ENCODE measurements around the gene CD86. TPM values are rescaled to one million over a fixed set of nuclear protein-coding genes. Genes with fewer than 3 reads are reported as not detected.

The CD86 gene
- total RNA-seq, 1 donor from 2014 or later = 1.2 TPM

- no peak for DNase-seq (ENCODE audit: low spot score in 2 of 2)
- no peak for FAIRE-seq
These were observed 30.5 kb downstream of the CD86 start for GRCh38 chr3:122085673-122086072.

GRCh38 chr3:122088531-122088930, 33.4 kb downstream of the CD86 start:
- no peak for FAIRE-seq

GRCh38 chr3:122091602-122092295, 36.6 kb downstream of the CD86 start:
- DNase-seq (ENCODE audit: low spot score in 2 of 2) (no peak), FAIRE-seq (no peak)

More at GRCh38 chr3:122088531-122088930, 33.4 kb downstream of the CD86 start:
- DNase-seq (ENCODE audit: low spot score in 2 of 2) = no peak

- DNase-seq (ENCODE audit: low spot score in 2 of 2) = no peak
- FAIRE-seq = no peak
These were observed 37.5 kb downstream of the CD86 start for GRCh38 chr3:122092460-122093165.

- DNase-seq (ENCODE audit: low spot score in 2 of 2) (no peak), FAIRE-seq (no peak)
These were observed 39.0 kb downstream of the CD86 start for GRCh38 chr3:122094125-122094524.

- FAIRE-seq = no peak
- DNase-seq (ENCODE audit: low spot score in 2 of 2) = no peak
These were observed 39.5 kb downstream of the CD86 start for GRCh38 chr3:122094693-122095092.

- DNase-seq (ENCODE audit: low spot score in 2 of 2) (no peak), FAIRE-seq (no peak)
These were observed 42.0 kb downstream of the CD86 start for GRCh38 chr3:122097141-122097540.

- FAIRE-seq (no peak), DNase-seq (ENCODE audit: low spot score in 2 of 2) (no peak)
These were observed 43.4 kb downstream of the CD86 start for GRCh38 chr3:122098611-122099010.

GRCh38 chr3:122099255-122099654, 44.1 kb downstream of the CD86 start:
- DNase-seq (ENCODE audit: low spot score in 2 of 2) = no peak
- no peak for FAIRE-seq

- DNase-seq (ENCODE audit: low spot score in 2 of 2) (no peak), FAIRE-seq (no peak)
These were observed 44.9 kb downstream of the CD86 start for GRCh38 chr3:122100083-122100482.

GRCh38 chr3:122100591-122101463, 45.7 kb downstream of the CD86 start:
- DNase-seq (ENCODE audit: low spot score in 2 of 2) = no peak
- no peak for FAIRE-seq

GRCh38 chr3:122101646-122102045, 46.5 kb downstream of the CD86 start:
- no peak for DNase-seq (ENCODE audit: low spot score in 2 of 2)
- FAIRE-seq = no peak

- FAIRE-seq (no peak), DNase-seq (ENCODE audit: low spot score in 2 of 2) (no peak)
These were observed 47.2 kb downstream of the CD86 start for GRCh38 chr3:122102191-122102935.

GRCh38 chr3:122103821-122104514, 48.8 kb downstream of the CD86 start:
- no peak for FAIRE-seq
- DNase-seq (ENCODE audit: low spot score in 2 of 2) = no peak

GRCh38 chr3:122104515-122105194, 49.5 kb downstream of the CD86 start:
- FAIRE-seq (no peak), DNase-seq (ENCODE audit: low spot score in 2 of 2) (no peak)

- no peak for DNase-seq (ENCODE audit: low spot score in 2 of 2)
- FAIRE-seq = no peak
These were observed 50.5 kb downstream of the CD86 start for GRCh38 chr3:122105626-122106025.

- no peak for FAIRE-seq
- no peak for DNase-seq (ENCODE audit: low spot score in 2 of 2)
These were observed 52.0 kb downstream of the CD86 start for GRCh38 chr3:122107171-122107570.

GRCh38 chr3:122111974-122112373, 56.8 kb downstream of the CD86 start:
- DNase-seq (ENCODE audit: low spot score in 2 of 2) = no peak
- no peak for FAIRE-seq

GRCh38 chr3:122112754-122113153, 57.6 kb downstream of the CD86 start:
- no peak for FAIRE-seq
- no peak for DNase-seq (ENCODE audit: low spot score in 2 of 2)

Measured in frontal cortex (tissue), 4 donors.